ENCODE data around the gene DCST2. TPM values are rescaled to one million over a fixed set of nuclear protein-coding genes. Genes with fewer than 3 reads are reported as not detected.

DCST2 gene
- total RNA-seq, 1 experiment from 2014 or later = 0.18 TPM

DNA sequence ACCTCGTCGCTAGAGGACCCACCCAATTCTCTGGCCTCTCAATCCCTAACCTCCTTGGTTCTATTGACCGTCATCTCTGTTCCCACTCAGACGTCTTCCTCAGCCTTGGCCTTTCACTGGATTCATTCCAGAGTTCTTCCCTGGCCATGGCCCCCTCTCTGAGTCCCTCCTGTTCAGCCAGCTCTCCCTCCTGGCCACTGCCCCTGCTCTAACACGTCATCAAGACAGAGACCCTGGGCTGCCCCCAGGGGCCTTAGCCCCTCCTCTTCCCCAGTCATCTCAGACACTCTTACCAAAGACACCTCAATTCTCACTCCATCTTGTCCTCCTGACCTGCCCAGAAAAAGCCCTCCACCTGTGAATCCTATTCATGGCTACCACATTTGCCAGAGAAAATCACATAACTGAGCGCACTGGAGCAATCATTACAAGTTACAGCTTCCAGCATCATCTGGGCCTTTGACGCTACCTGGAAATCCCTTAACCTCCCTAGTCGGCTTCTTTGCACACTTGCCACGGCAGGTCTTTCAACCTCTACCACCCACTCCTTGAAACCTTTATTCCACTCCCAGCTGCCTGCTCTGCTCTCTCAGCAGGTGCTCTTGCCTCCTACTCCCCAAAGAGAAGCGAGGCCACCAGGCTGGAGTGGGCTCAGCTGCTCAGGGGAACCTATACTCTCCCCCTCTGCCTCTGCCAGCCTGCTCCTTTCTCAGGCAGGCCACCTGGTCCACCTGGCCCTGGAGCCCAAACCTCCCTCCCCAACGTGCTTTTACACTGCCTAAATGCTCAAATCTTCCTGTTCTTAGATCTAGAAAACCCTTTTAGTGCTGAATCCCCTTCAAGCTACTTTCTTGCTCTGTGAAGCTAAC, 14.0 kb downstream of the DCST2 start:
- Histone ChIP-seq H3F3A (ENCODE audit: low read length, unreplicated experiment) (no peaks in the 10 kb centered on the region), H3K4me2 (ENCODE audit: low read length) (no peak overlapping the region), H3K36me3 (ENCODE audit: low read depth, low read length) (peaks cover 18% of the 10 kb centered on the region), H3K4me3 (ENCODE audit: low read length) (no peak overlapping the region), H4K20me1 (ENCODE audit: low read length) (no peaks in the 10 kb centered on the region), H3K9me2 (replicated peaks; ENCODE audit: low read length) (no peaks in the 10 kb centered on the region), H3K9me3 (ENCODE audit: low read length) (no peaks in the 10 kb centered on the region), H2AFZ (ENCODE audit: low read length) (no peak overlapping the region), H3K9ac (ENCODE audit: low read length) (no peak overlapping the region), H3K27me3 (ENCODE audit: low read length) (no peaks in the 10 kb centered on the region), H3K27ac (ENCODE audit: low read length) (no peak overlapping the region), H3K79me2 (ENCODE audit: low read length) (no peaks in the 10 kb centered on the region), H3K4me1 (ENCODE audit: insufficient read depth, low read length) (peaks cover 21% of the 10 kb centered on the region)
- DNase-seq (no peak), ATAC-seq (no peak)
- POLR2A ChIA-PET (ENCODE audit: unreplicated experiment) = interaction anchor here (0.5 to 0.7 kb wide), 3 partner anchors 17 to 1096 kb away, joined by 3 to 8 read pairs (median 6); partner anchors contain the start of genes ADAM15 and ZBTB7B
- BruUV-seq (replicated peaks) = no TSS peak
- TF ChIP-seq, protein P1, sequence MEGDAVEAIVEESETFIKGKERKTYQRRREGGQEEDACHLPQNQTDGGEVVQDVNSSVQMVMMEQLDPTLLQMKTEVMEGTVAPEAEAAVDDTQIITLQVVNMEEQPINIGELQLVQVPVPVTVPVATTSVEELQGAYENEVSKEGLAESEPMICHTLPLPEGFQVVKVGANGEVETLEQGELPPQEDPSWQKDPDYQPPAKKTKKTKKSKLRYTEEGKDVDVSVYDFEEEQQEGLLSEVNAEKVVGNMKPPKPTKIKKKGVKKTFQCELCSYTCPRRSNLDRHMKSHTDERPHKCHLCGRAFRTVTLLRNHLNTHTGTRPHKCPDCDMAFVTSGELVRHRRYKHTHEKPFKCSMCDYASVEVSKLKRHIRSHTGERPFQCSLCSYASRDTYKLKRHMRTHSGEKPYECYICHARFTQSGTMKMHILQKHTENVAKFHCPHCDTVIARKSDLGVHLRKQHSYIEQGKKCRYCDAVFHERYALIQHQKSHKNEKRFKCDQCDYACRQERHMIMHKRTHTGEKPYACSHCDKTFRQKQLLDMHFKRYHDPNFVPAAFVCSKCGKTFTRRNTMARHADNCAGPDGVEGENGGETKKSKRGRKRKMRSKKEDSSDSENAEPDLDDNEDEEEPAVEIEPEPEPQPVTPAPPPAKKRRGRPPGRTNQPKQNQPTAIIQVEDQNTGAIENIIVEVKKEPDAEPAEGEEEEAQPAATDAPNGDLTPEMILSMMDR (conservative IDR thresholded peaks at IDR 0.05; ENCODE audit: low read depth, low read length) = no peak
- TF ChIP-seq EZH2phosphoT487 (IDR thresholded peaks at IDR 0.05; ENCODE audit: borderline replicate concordance, low read length) (no peak), EZH2 (IDR thresholded peaks at IDR 0.05; ENCODE audit: low read length, unreplicated experiment) (no peak)
- intact Hi-C loops (cut with micrococcal nuclease) = loop anchor here (5.0 kb wide), 1 partner anchor 33 kb away; the partner anchor contains the start of gene ADAM15
- CTCF ChIA-PET = interaction anchor here (0.6 kb wide), 2 partner anchors 35 to 55 kb away, joined by 3 to 8 read pairs; no protein-coding TSS in a partner anchor

DNA sequence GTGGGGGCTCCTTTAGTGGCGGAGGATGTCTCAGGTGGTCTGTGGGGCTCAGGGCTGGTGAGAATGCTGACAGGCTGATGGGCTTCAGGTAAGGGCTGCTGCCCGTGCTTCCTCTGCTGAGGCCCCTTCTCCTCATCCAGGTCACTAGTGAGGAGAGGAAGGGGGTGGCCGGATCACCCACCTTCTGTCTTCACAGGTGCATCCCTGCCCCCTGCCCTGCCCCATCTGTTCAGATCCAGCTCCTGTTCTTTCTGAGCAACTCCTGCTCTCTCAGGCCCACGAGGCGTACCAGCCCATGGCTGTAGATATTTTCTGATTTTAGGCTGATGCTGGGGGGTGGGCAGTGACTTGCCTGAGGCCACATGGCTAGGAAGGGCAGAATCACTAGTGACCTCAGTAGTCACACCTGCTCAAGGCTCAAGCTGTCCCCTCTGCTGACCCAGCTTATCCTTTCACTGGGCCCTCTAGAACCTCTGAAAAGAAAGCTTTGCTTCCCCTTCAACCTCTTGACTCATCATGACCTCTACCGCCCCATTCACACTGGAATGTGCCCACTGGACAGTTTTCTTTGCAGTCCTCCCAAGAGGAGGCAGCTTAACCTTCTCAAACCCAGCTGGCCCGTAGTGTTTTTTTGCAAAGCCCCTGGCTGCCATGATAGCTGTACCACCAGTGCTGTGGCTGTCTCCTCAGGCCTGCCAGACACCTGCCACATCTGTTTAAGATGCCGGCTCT, 14.8 kb downstream of the DCST2 start:
- no peak overlapping the region for H2AFZ ChIP-seq (ENCODE audit: low read length)
- H3K9ac ChIP-seq (ENCODE audit: low read length) = no peak overlapping the region
- H3K9me2 ChIP-seq (replicated peaks; ENCODE audit: low read length) = no peaks in the 10 kb centered on the region
- H4K20me1 ChIP-seq (ENCODE audit: low read length) = no peaks in the 10 kb centered on the region
- ATAC-seq = no peak
- no peaks in the 10 kb centered on the region for H3K27me3 ChIP-seq (ENCODE audit: low read length)
- no peak overlapping the region for H3K27ac ChIP-seq (ENCODE audit: low read length)
- intact Hi-C loops (cut with micrococcal nuclease) = loop anchor here (5.0 kb wide), 1 partner anchor 34 kb away; the partner anchor contains the start of gene ADAM15
- no peak overlapping the region for H3K4me3 ChIP-seq (ENCODE audit: low read length)
- no peaks in the 10 kb centered on the region for H3F3A ChIP-seq (ENCODE audit: low read length, unreplicated experiment)
- no peak for DNase-seq
- POLR2A ChIA-PET (ENCODE audit: unreplicated experiment) = no interaction called here
- TF ChIP-seq EZH2phosphoT487 (IDR thresholded peaks at IDR 0.05; ENCODE audit: borderline replicate concordance, low read length) (no peak), EZH2 (IDR thresholded peaks at IDR 0.05; ENCODE audit: low read length, unreplicated experiment) (no peak)
- TF ChIP-seq, protein P1 (conservative IDR thresholded peaks at IDR 0.05; ENCODE audit: low read depth, low read length) = no peak
- BruUV-seq (replicated peaks) = no TSS peak
- CTCF ChIA-PET = no interaction called here
- peaks cover 21% of the 10 kb centered on the region for H3K4me1 ChIP-seq (ENCODE audit: insufficient read depth, low read length)
- H3K79me2 ChIP-seq (ENCODE audit: low read length) = no peaks in the 10 kb centered on the region
- no peaks in the 10 kb centered on the region for H3K9me3 ChIP-seq (ENCODE audit: low read length)
- no peak overlapping the region for H3K4me2 ChIP-seq (ENCODE audit: low read length)
- peaks cover 25% of the 10 kb centered on the region for H3K36me3 ChIP-seq (ENCODE audit: low read depth, low read length)

All from PC-3 (cell line).